ENCODE measurements around the gene DNAH9. TPM values are rescaled to one million over a fixed set of nuclear protein-coding genes. Genes with fewer than 3 reads are reported as not detected.
"Not testable (repeated sequence)": the region's sequence is repeated elsewhere in the genome, so short reads cannot be mapped to it uniquely, and the experiment has no call there.

DNAH9 gene
- total and polyA plus RNA-seq, 4 donors: 9.2 to 23.4 (median 18.3) TPM

DNA sequence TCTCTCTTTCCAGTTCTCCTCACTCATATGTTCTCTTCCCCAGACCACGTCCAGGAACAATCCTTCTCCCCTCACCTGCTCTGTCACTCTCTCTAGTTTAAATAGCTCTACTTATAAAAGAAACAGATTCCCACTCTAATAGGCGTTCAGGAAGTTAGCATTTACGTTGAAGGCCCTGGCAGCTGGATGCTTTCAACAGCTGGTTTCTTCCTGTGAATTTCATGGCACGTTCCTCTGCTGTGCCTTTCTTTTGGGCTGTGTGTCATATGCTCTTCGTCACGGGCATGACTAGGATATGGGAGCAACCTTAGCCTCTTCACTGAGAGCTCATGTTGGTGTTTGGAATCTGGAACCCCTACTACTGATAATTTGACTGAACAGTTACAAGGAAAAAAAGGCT lies 325.8 kb downstream of the DNAH9 start:
- no peaks in the 10 kb centered on the region for H3K36me3 ChIP-seq (ENCODE audit: control insufficient read depth, insufficient read depth, low read length)
- 76% methylated on average over 4 of the region's 6 CpGs for WGBS (ENCODE audit: insufficient coverage)
- no peak for DNase-seq (ENCODE audit: low read depth in 4 of 6, low spot score in 6 of 6)
- H3K27me3 ChIP-seq (ENCODE audit: control insufficient read depth, insufficient read depth, low read length): no peaks in the 10 kb centered on the region
- H3K9me3 ChIP-seq (ENCODE audit: control insufficient read depth, insufficient read depth, low read length): no peaks in the 10 kb centered on the region
- H3K4me1 ChIP-seq (ENCODE audit: control insufficient read depth, insufficient read depth, low read length): no peaks in the 10 kb centered on the region
- no peak overlapping the region for H3K4me3 ChIP-seq (ENCODE audit: low read depth, low read length)
- H3K27ac ChIP-seq (ENCODE audit: low read depth, low read length): no peak overlapping the region

DNA sequence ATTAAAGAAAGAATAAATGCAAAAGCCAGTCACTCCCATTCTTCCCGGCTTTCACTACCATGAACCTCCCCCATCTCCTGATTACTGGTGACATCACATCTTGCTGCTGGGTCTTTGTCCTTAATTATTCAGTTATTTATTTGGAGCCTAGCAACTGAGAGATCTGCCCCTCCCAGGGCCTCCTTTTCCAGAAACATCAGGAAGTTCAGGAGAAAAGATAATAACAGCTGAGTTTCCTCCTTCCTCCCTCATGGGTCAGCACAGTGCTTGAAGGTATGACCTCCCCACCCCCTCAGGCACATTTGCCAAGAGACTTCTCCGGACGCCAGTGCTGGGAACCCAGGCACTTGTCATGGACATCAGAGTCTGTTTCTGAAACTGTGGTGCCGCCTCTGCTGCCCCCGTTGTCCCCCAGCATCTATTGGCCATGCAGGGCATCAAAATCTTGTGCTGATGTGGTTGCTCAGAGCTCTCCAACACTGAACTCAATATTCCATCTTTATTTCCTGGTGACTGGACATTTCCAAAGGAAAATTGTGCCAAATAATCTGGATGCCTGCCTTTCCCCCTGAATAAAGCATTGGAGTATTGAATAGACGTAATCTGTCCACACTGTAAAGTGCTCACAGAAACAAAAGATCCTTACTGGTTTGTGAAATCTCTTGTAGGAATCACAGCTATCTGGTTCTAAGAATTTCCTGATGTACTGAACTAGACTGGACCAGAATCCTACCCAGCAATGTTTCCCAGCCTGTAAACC lies 327.2 kb downstream of the DNAH9 start:
- DNase-seq (ENCODE audit: low read depth in 4 of 6, low spot score in 6 of 6): peak in 1 of 6 donors; percentile 3
- Histone ChIP-seq H3K4me1 (ENCODE audit: control insufficient read depth, insufficient read depth, low read length) (no peaks in the 10 kb centered on the region), H3K27me3 (ENCODE audit: control insufficient read depth, insufficient read depth, low read length) (no peaks in the 10 kb centered on the region), H3K9me3 (ENCODE audit: control insufficient read depth, insufficient read depth, low read length) (no peaks in the 10 kb centered on the region), H3K27ac (ENCODE audit: low read depth, low read length) (no peak overlapping the region), H3K36me3 (ENCODE audit: control insufficient read depth, insufficient read depth, low read length) (no peaks in the 10 kb centered on the region), H3K4me3 (ENCODE audit: low read depth, low read length) (no peak overlapping the region)
- 71% methylated on average over 4 of the region's 6 CpGs for WGBS (ENCODE audit: insufficient coverage)

DNA sequence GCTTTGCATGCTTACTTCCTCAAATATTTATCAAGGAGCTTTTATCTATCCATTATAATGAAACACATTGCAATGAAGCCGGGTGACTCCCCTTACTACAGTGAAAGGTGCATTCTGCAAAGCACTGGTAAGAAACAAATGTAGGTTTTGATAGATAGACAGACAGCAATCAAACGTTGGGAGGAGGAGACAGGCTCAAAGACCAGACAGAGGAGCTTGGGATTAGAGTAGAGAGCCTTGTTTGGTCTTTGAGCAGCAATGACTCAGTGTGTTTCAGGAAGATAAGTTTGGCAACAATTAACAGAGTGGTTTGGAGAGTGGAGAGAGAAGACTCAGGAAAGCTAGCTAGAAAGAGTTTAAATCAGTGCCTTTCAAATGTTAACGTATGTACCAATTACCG lies 330.2 kb downstream of the DNAH9 start:
- no peaks in the 10 kb centered on the region for H3K9me3 ChIP-seq (ENCODE audit: control insufficient read depth, insufficient read depth, low read length)

DNA sequence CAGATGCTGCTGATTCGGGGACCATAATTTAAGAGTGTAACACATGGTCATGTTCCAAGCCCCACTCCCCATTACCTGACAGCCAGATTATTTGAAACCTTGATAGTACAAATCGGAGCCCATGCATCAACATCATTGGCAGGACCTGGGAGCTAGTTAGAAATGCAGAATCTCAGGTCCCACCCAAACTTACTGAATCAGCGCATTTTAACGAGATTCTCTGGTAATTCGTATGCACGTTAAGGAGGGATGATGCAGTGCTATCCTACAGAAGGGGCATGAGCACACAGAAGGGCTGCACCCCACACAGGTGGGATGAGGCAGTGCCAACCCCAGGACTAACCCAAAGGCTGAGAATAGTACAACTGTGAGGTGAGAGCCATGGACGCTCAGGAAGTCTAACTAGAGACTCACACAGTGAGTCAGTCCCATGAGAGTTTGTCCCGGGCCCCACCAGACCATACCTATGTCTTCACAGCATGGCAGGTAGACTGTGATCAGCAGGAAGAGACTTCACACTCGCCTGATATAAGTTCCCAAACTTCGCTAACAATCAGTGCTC lies 334.1 kb downstream of the DNAH9 start:
- no peaks in the 10 kb centered on the region for H3K4me1 ChIP-seq (ENCODE audit: control insufficient read depth, insufficient read depth, low read length)
- no peak overlapping the region for H3K27ac ChIP-seq (ENCODE audit: low read depth, low read length)
- H3K27me3 ChIP-seq (ENCODE audit: control insufficient read depth, insufficient read depth, low read length): no peaks in the 10 kb centered on the region
- no peaks in the 10 kb centered on the region for H3K9me3 ChIP-seq (ENCODE audit: control insufficient read depth, insufficient read depth, low read length)
- no peak for DNase-seq (ENCODE audit: low read depth in 4 of 6, low spot score in 6 of 6)
- no peaks in the 10 kb centered on the region for H3K36me3 ChIP-seq (ENCODE audit: control insufficient read depth, insufficient read depth, low read length)
- WGBS (ENCODE audit: insufficient coverage): 86% methylated on average over 9 of the region's 10 CpGs
- no peak overlapping the region for H3K4me3 ChIP-seq (ENCODE audit: low read depth, low read length)

More for the DNA sequence above, 330.2 kb downstream of the DNAH9 start:
- H3K36me3 ChIP-seq (ENCODE audit: control insufficient read depth, insufficient read depth, low read length): no peaks in the 10 kb centered on the region
- H3K27ac ChIP-seq (ENCODE audit: low read depth, low read length): no peak overlapping the region
- DNase-seq (ENCODE audit: low read depth in 4 of 6, low spot score in 6 of 6): no peak
- no peaks in the 10 kb centered on the region for H3K4me1 ChIP-seq (ENCODE audit: control insufficient read depth, insufficient read depth, low read length)
- no peak overlapping the region for H3K4me3 ChIP-seq (ENCODE audit: low read depth, low read length)
- H3K27me3 ChIP-seq (ENCODE audit: control insufficient read depth, insufficient read depth, low read length): no peaks in the 10 kb centered on the region
- 44% methylated on average over 2 of the region's 4 CpGs for WGBS (ENCODE audit: insufficient coverage)

DNA sequence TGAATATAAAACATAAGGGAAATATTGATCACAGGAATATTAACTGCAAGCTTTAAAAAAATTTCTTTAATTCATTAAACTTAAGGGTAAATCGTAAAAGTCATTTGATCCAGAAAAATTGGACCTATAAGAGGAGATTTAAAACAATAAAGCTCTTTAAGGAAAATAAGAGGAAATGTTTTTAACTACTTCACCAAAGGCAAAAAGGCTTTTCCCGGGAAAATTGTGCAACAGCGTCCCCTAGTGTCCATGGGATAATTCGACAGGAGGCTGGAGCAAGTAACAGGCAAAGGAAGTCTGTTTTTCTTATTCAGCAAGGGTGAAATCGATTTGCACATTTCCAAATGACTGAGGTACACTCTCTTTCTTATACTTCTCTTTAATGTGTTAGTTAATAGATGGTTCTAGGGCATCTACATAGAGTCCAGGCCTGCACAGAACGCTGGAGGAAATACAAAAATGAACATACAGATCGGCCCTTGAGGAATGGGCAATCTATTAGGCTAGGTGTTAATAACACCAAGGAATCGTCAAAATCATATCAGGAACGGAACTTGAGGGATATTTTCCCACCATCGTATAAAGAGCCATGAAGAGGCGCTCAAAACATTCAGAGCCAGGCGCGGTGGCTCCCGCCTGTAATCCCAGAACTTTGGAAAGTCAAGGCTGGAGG lies 337.6 kb downstream of the DNAH9 start:
- 49% methylated on average over 4 of the region's 14 CpGs for WGBS (ENCODE audit: insufficient coverage)
- peak; percentile 61 to 96 (median 84) for DNase-seq (ENCODE audit: low read depth in 4 of 6, low spot score in 6 of 6)
- Histone ChIP-seq H3K4me1 (ENCODE audit: control insufficient read depth, insufficient read depth, low read length) (no peaks in the 10 kb centered on the region), H3K27ac (ENCODE audit: low read depth, low read length) (no peak overlapping the region), H3K27me3 (ENCODE audit: control insufficient read depth, insufficient read depth, low read length) (no peaks in the 10 kb centered on the region), H3K4me3 (ENCODE audit: low read depth, low read length) (no peak overlapping the region), H3K36me3 (ENCODE audit: control insufficient read depth, insufficient read depth, low read length) (no peaks in the 10 kb centered on the region), H3K9me3 (ENCODE audit: control insufficient read depth, insufficient read depth, low read length) (no peaks in the 10 kb centered on the region)

DNA sequence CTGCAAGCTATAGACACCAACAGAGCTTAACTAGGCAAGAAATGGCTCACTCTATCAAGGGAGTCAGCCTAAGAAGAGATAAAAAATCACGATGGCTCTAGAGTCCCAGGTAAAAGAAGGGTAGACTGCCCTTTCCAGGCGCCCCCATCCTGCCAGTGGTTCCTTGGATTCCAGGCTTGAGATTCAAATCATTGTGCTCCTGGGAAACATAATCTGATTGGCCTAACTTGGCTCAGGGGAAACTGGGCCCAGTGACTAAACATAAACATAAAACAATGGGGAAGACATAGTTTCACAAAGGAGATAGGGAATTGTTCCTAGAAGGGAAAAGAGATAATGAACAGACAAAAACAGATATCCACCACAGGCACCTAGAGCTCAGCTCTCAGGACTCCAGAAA lies 342.6 kb downstream of the DNAH9 start:
- H3K27ac ChIP-seq (ENCODE audit: low read depth, low read length): no peak overlapping the region
- H3K9me3 ChIP-seq (ENCODE audit: control insufficient read depth, insufficient read depth, low read length): no peaks in the 10 kb centered on the region
- no peak overlapping the region for H3K4me3 ChIP-seq (ENCODE audit: low read depth, low read length)
- WGBS (ENCODE audit: insufficient coverage): 87% methylated on average over 2 of the region's 2 CpGs
- peak in 1 of 6 donors; percentile 51 for DNase-seq (ENCODE audit: low read depth in 4 of 6, low spot score in 6 of 6)
- no peaks in the 10 kb centered on the region for H3K4me1 ChIP-seq (ENCODE audit: control insufficient read depth, insufficient read depth, low read length)
- peaks cover 5% of the 10 kb centered on the region for H3K36me3 ChIP-seq (ENCODE audit: control insufficient read depth, insufficient read depth, low read length)
- H3K27me3 ChIP-seq (ENCODE audit: control insufficient read depth, insufficient read depth, low read length): no peaks in the 10 kb centered on the region

DNA sequence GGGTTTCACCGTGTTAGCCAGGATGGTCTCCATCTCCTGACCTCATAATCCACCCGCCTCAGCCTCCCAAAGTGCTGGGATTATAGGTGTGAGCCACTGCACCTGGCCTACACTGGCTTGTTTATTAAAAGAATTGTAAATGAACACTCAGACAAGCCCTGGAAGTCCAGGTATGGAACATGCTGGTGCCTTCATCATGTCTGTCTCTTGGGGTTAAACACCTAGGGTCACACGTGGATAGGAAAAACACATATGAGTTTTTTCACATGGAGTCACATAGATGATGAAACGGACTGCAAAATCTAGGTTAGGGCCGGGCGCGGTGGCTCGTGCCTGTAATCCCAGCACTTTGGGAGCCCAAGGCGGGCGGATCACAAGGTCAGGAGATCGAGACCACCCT lies 344.8 kb downstream of the DNAH9 start:
- not testable (repeated sequence) for DNase-seq (ENCODE audit: low read depth in 4 of 6, low spot score in 6 of 6); H3K4me1 ChIP-seq (ENCODE audit: control insufficient read depth, insufficient read depth, low read length); H3K27me3 ChIP-seq (ENCODE audit: control insufficient read depth, insufficient read depth, low read length); H3K9me3 ChIP-seq (ENCODE audit: control insufficient read depth, insufficient read depth, low read length); H3K4me3 ChIP-seq (ENCODE audit: low read depth, low read length); H3K27ac ChIP-seq (ENCODE audit: low read depth, low read length); H3K36me3 ChIP-seq (ENCODE audit: control insufficient read depth, insufficient read depth, low read length)
- WGBS (ENCODE audit: insufficient coverage): 97% methylated on average over 9 of the region's 11 CpGs

DNA sequence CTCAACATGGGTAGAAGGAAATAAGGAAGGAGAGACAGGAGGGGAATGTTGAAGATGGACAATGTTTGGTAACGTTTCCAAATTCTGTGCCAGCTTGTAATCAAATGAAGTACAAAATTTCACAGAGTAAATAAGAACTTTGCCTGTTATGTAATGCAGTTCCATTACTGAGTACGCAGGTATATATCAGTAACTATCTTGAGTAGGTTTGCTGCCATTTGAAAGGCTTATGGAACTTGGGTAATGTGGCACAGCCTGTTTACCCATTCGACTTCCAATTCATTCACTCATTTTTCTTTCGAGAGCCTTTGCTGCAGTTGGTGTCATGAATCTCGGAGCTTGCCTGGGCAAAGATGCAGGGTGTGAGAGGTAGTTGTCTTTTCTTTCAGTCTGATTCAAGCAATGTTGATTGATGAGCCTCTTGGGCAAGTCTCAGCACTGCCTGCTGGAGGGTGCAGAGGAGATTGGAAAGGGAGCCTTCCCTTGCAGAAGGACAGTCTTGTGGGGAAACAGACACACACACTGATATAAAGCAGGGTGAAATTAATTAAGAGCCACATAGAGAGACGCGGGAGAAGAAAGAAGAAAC lies 345.6 kb downstream of the DNAH9 start:
- 58% methylated on average over 4 of the region's 7 CpGs for WGBS (ENCODE audit: insufficient coverage)
- H3K9me3 ChIP-seq (ENCODE audit: control insufficient read depth, insufficient read depth, low read length): no peaks in the 10 kb centered on the region
- H3K27me3 ChIP-seq (ENCODE audit: control insufficient read depth, insufficient read depth, low read length): no peaks in the 10 kb centered on the region

DNA sequence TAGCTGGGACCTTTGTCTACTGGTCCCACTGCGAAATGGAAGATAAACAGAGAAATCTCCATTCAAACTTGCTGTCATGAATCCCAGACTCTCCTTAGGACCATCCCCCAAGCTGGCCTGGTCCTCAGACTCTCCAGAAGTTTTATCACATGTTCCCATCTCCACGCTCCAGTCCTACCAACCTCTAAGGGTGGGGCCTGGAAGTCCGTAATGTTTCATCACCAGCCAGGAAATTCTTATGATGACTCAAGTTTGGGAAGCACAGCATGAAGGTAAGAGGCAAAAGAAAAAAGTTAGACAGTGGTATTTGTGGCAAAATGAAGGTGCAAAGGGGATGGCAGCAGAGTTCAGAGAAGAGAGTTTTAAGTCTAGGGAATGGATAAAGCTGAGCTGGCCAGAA lies 346.3 kb downstream of the DNAH9 start:
- Histone ChIP-seq H3K27me3 (ENCODE audit: control insufficient read depth, insufficient read depth, low read length) (no peaks in the 10 kb centered on the region), H3K27ac (ENCODE audit: low read depth, low read length) (no peak overlapping the region), H3K36me3 (ENCODE audit: control insufficient read depth, insufficient read depth, low read length) (peaks cover 5% of the 10 kb centered on the region), H3K4me3 (ENCODE audit: low read depth, low read length) (no peak overlapping the region), H3K4me1 (ENCODE audit: control insufficient read depth, insufficient read depth, low read length) (peaks cover 6% of the 10 kb centered on the region), H3K9me3 (ENCODE audit: control insufficient read depth, insufficient read depth, low read length) (no peaks in the 10 kb centered on the region)
- 84% methylated on average over 2 of the region's 3 CpGs for WGBS (ENCODE audit: insufficient coverage)
- DNase-seq (ENCODE audit: low read depth in 4 of 6, low spot score in 6 of 6): no peak

More for the DNA sequence above, 345.6 kb downstream of the DNAH9 start:
- Histone ChIP-seq H3K36me3 (ENCODE audit: control insufficient read depth, insufficient read depth, low read length) (peaks cover 5% of the 10 kb centered on the region), H3K27ac (ENCODE audit: low read depth, low read length) (no peak overlapping the region), H3K4me1 (ENCODE audit: control insufficient read depth, insufficient read depth, low read length) (peaks cover 5% of the 10 kb centered on the region), H3K4me3 (ENCODE audit: low read depth, low read length) (no peak overlapping the region)
- no peak for DNase-seq (ENCODE audit: low read depth in 4 of 6, low spot score in 6 of 6)
